ENCODE measurements around the gene RABGGTA. TPM values are rescaled to one million over a fixed set of nuclear protein-coding genes. Genes with fewer than 3 reads are reported as not detected.
A peak's percentile ranks its signal among the peaks of the same experiment; 100 is the strongest.

RABGGTA gene
- total RNA-seq, 1 donor from 2014 or later = 21.5 TPM

DNA sequence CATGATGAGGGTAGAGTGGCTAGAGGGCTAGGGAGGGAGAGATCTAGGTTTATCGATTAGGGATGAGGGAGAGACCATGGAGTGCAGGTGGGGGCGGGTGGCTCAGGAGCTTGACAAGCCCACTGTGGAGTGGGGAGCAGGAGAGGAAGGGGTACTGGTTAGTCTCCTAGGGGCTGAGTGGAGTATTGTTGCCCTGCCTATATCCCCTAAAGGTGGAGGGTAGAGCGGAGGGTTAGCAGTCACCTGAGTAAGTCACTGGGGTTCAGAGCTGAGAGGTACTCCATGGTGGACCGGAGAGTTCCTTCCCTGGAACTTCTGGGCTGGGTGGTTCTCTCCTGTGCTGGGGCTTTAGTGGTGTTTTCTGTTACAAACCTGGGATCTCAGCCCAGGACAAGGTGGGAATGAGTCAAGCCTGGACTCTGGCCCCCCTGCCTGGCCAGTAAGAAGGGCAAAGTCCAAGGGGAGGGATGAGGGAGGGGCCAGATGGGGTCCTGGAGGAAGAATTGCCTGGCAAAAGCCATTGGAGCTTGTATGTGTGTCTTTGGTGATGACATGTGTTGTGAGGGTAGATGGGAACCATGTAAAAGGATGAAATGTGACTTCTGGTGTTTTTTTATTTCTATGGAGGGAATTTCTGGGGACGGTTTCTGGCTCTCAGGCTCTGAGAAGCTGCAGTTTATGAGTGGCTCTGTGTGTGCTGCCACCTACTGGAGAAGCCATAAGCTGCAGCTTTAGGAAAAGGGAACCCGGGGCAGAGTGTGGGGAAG lies 36.4 kb upstream of the RABGGTA start, which contains the start of gene CIDEB:
TSS of gene CIDEB (minus strand) at position 403 of the 767 bp plus-strand sequence. CDS start at position 284, 119 bp downstream.
- no peak for DNase-seq (ENCODE audit: missing footprints)

DNA sequence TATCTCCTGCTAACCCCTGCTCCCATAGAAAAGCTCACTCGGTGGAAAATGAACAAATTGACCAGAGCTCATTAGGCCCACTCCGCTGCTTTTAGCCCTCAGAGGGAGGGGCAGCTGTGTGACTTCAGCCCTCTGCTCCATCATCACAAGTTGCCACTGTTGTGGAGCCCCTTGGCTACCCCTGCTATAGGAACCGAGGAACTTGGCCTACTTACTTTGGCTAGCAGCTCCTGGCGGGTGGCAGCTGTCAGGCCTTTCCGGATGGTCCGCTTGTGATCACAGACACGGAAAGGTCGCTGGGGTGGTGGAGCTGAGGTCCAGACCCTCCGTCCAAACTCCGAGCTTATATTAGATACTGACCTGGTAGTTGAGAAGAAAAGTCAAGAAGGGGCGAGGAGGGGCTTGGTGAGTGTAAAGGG lies 35.8 kb upstream of the RABGGTA start:
- no peak for ATAC-seq

More for the DNA sequence above, 36.4 kb upstream of the RABGGTA start, which contains the start of gene CIDEB:
- ATAC-seq = no peak
- intact Hi-C loops (cut with DNase I) = no loop called here

DNA sequence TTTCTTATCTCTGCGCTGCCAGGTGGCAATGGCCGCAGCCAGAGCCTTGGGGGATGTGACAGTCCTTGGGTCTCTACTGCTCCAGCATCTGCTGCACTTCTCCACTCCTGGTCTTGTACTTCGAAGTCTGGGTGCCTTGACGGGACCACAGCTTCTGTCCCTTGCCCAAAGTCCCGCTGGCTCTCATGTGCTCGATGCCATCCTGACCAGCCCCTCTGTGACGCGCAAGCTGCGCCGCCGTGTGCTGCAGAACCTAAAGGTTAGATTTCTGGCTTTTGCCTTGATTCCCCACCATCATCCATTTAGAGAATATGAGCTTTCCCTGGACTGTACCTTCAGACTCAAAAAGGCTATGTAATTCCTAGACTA lies 32.6 kb upstream of the RABGGTA start:
- intact Hi-C loops (cut with DNase I) = no loop called here
- DNase-seq (ENCODE audit: missing footprints) (no peak), ATAC-seq (no peak)

More for the DNA sequence above, 35.8 kb upstream of the RABGGTA start:
- intact Hi-C loops (cut with DNase I) = no loop called here
- DNase-seq (ENCODE audit: missing footprints) = no peak

DNA sequence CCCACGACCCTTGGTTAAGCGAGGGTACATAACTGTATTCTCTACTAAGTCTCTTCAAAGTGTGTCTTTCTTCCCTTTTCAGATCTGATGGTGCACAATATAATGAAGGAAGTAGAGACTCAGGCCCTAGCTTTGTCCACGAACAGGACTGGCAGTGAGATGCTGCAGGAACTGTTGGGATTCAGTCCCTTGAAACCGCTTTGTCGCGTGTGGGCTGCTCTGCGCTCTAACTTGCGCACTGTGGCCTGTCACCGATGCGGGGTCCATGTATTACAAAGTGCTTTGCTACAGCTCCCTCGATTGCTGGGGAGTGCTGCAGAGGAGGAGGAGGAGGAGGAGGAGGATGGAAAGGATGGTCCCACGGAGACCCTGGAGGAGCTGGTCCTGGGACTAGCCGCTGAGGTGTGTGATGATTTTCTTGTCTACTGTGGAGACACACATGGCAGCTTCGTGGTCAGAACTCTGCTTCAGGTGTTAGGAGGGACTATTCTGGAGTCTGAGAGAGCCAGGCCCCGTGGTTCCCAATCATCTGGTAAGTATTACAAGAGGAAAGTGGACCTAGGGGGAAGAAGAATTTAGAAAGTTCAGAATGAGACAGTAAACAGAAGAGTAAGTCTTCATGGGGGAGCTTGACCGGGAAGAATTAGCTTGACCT lies 29.1 kb upstream of the RABGGTA start:
- intact Hi-C loops (cut with DNase I) = no loop called here
- DNase-seq (ENCODE audit: missing footprints) = no peak
- ATAC-seq = no peak

DNA sequence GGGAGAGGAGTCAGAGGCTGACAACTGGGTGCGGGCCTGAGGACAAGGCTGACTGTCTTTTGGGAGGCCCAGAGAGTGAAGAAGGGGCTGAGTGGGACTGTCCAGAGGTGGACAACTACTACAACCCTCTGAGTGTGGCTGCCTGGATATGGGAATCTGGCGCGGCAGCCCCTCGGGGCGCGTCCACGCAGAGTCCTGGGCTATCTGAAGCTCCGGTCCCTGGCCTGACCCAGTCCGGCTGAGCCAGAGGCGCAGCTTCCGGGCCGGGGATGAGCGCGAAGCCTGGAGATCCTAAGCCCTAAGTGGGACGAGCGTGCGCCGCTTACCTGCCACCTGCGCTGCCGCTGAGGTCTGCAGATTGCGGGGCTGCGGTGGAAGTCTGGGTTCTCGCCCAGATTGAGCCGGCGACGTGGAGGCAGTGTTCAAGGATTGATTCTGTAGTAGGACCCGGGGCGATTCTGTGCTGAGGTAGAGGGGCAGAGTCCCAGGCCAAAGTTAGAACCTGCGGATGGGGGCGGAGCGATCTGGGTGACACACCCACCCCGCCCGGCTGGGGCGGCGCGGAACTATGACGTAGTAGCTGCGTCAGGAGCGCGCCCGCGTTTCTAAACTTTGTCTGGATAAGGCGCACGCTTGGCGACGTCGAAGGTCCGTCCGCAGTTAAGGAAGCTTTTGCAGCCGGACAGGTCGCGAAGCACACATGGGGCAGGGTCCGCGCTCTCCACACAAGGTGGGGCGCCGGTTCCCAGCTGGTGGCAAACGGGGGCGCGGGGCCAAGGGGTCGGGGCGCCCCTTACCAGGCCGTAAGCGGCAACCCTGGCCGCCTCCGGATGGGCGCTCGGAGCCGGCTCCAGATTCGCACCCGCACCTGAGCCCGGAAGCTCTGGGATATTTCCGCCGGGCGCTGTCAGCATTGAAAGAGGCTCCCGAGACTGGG lies 28.1 kb upstream of the RABGGTA start, which contains the start of the genes DHRS1 and NOP9:
TSS of gene DHRS1 (minus strand) at position 526 of the 937 bp plus-strand sequence. CDS start 674 bp downstream, outside the sequence.
TSS of gene NOP9 (plus strand) at position 596 of the 937 bp plus-strand sequence. CDS start at position 701, 105 bp downstream.
- DNase-seq (ENCODE audit: missing footprints) = peak; percentile 96
- ATAC-seq = peak; percentile 88
- intact Hi-C loops (cut with DNase I) = loop anchor here (2.0 to 5.0 kb wide), 2 partner anchors 27 to 112 kb away; partner anchors contain the start of gene IPO4

DNA sequence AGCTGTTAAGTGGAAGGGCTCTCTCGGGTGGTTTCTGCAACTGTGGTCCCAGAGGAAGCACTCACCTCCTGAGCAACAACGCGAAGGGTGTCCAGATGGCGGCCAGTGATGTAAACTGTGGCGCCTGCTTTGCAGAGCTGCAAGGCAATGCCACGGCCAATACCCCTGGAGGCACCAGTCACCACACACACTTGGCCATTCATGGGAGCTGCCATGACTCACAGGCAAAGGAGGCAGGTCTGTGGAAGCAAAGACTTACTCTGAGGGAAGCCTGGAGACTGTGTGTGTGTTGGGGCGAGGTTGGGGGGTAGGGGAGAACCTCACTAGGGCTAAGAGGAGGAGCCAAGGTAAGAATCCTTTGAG lies 27.5 kb upstream of the RABGGTA start:
- no peak for DNase-seq (ENCODE audit: missing footprints)
- intact Hi-C loops (cut with DNase I) = loop anchor here (2.0 to 5.0 kb wide), 2 partner anchors 26 to 112 kb away; partner anchors contain the start of gene IPO4
- ATAC-seq = no peak

DNA sequence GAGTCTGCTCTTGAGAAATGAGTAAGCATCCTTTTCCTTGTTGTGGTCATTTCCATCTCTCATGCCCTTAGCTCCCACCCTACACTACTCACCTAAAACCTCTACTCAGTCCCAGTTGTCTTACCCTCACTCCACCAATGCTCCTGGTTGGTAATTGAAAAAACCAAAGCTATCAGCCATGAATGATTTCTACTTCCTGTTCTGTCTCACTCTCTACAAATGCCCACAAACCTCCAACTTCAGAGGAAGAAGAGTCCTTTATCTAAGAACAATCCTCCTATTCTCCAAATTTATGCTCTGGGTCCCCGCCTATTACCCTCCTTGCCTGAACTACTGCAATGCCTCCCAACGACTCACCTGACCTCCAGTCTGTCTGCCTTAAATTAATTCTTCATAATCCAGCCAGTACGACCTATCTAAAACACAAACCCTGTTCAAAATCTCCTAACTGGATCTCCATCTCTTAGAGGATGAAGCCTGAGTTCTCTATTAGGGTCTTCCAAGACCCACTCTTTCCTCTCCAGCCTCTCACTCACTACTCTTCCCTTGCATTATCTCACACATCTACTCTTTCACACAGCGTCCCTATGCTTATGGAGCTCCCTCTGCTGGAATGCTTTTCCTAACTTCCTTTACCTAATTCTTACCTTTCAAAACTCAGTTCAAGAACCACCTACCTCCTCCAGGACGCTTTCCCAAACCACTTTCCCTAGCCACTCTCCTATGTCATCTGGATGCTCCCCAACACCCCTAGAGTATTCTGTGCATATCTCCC lies 26.0 kb upstream of the RABGGTA start:
- intact Hi-C loops (cut with DNase I) = loop anchor here (5.0 kb wide), 1 partner anchor 110 kb away; the partner anchor contains the start of gene IPO4
- peak; percentile 3 for ATAC-seq

DNA sequence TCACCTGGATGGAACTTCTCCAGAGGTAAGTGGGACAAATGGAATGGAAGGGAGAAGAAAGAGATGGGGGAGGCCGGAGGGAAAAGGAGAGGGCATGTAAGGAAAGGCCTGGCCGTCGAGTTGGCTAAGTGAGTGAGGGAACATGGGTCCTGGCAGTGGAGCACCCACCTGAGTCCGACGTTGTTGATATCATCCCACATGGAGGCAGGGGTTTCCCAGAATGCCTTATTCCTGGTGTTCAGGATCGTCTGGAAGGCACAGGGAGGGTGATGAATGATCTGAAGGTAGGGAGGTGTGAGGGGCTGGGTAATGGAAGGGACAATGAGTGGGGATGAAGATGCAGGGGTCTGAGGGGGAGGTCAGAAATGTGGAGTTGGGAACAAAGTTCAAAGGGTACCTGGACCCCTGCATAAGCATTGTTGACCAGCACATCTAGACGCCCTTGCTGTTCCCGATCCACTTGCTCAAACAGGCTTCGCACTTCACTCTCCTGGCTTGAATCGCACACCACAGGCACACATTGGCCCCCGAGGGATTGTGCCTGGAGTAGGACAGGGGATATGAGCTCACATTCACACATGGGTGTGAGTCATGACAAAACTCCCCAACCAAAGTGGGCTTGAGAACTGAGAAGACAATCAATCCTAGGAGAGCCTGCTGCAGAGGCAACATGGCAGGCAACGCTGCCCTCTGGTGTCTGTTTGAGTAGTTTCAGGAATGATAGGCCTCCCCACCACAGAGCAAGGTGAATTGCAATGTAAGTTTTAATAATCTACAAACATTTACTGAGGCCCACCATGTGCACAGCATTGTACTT lies 25.2 kb upstream of the RABGGTA start:
- DNase-seq (ENCODE audit: missing footprints) (peak; percentile 77), ATAC-seq (peak; percentile 68)
- intact Hi-C loops (cut with DNase I) = loop anchor here (1.0 to 5.0 kb wide), 2 partner anchors 53 to 109 kb away; partner anchors contain the start of gene IPO4

More for the DNA sequence above, 26.0 kb upstream of the RABGGTA start:
- DNase-seq (ENCODE audit: missing footprints) = no peak

DNA sequence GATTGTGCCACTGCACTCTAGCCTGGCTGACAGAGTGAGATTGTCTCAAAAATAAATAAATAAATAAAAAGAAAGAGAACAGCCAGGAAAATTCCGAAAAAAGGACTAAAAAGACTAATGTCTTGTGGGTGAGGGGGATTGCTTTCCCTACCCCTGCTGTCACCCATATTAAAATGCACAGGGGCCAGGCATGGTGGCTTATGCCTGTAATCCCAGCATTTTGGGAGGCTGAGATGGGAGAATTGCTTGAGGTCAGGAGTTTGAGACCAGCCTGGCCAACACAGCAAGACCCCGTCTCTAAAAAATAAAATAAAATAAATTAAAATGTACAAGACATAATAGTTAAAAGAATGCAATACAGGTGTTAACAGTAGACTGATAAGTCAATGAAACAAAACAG lies 22.1 kb upstream of the RABGGTA start:
- ATAC-seq = no peak
- DNase-seq (ENCODE audit: missing footprints) = no peak
- intact Hi-C loops (cut with DNase I) = no loop called here

DNA sequence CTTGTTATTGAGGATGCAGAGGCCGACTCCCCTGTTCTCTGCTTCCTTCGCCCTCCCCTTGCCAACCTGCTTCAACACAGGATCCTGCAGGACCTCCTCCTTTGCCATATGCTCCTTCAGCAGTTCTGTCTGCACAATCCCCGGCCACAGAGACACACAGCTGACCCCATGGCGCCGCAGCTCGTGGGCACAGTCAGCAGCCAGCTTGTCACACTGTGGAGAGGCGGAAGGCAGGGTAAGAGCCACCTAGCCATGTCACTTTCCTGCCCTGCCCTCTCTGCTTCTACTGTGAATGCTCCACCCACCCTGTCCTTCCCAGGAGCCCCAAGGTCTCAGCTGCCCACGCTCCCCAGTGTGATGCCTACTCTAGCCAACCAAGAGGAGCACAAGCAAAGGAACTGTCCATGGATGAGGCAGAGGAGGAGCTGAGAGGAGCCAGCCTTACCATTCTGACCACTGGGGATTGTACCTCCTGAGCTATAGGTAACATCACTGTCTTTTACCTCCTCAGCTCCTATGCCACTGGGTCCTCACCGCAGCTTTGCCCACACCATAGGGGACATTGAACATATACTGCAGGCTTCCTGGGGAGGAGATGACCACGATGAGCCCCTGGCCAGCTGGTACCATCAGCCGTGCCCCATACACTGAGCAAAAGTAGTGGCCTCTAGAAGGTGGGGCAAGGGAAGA lies 20.9 kb upstream of the RABGGTA start:
- intact Hi-C loops (cut with DNase I) = no loop called here
- no peak for ATAC-seq

DNA sequence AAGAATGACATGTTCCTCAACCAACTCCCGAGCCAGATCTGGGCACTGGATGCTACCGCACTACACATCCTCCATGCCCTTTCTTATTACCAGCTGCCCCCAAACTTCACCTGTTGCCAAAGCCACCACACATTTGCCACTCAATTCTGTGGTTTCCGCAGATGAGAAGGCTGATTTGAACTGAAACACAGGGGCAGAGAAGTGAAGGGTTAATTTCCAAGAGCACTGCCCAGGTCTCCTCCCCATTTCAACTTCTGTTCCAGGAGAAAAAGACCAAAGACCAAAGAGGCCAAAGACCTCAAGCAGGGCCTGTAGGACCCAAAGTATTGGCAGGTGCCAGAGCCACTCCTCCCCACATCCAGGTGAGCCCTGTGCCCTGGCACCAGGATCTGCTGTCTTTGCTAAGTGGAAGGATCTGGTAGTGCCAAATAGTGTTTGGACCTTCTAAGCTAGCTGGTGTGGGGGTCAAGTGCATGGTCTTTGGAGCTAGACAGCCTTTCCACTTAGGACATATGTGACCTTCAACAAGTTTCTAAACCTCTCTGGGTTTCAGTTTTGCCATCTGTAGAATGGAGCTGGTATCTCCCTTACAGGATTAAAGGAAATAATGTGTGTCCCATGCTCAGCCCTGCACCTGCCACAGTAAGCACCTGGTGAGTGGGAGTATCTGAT lies 20.2 kb upstream of the RABGGTA start:
- DNase-seq (ENCODE audit: missing footprints) (no peak), ATAC-seq (no peak)
- intact Hi-C loops (cut with DNase I) = no loop called here

More for the DNA sequence above, 20.9 kb upstream of the RABGGTA start:
- no peak for DNase-seq (ENCODE audit: missing footprints)

DNA sequence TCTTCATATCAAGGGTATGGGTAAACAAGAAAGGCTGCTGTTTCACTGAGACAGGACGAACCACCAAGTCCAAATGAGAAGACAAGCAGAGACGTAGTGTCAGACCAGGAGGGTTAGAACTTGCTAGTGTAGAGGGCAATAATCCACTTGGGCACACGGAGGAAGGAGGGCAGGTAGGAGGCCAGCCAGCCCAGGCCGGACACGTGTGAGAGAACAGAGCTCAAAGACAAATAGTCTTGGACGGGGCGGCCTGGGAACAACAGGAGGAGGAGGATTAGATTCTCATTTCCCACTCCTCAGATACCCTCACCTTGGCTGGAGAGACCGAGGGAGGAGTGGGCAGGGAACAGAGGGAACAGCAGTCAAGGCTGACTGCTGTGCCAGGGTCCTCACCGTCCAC lies 19.3 kb upstream of the RABGGTA start:
- intact Hi-C loops (cut with DNase I) = no loop called here
- ATAC-seq = no peak
- no peak for DNase-seq (ENCODE audit: missing footprints)

DNA sequence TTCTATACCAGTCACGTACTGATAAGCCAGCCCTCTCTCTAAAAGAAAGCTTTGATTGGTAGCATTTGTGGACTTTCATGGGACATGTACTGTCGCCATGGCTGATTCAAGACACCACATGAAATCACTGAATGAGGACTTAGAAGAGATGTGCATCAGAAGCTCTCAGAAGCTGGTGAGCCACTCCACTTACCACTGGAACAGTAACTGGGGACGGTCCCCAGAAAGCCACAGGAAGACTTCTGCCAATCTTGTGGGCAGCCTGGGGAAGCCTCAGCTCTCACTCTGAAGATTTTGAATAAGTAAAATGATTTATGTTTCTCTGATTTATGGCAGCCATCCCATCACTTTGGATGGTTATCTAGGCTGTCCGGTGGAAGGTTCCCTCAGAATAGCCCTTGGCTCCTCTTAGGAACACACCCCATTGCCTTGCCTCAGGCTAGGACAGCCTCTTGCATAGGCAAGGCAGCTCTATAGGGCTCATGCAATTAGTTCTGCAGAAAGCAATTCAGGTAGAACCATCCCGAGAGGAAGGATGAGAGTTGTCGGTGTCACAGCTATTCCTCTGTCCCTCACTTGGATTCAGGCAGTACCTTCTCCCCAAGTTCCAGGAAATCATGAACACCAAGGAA lies 18.4 kb upstream of the RABGGTA start:
- DNase-seq (ENCODE audit: missing footprints) (no peak), ATAC-seq (no peak)
- intact Hi-C loops (cut with DNase I) = no loop called here

DNA sequence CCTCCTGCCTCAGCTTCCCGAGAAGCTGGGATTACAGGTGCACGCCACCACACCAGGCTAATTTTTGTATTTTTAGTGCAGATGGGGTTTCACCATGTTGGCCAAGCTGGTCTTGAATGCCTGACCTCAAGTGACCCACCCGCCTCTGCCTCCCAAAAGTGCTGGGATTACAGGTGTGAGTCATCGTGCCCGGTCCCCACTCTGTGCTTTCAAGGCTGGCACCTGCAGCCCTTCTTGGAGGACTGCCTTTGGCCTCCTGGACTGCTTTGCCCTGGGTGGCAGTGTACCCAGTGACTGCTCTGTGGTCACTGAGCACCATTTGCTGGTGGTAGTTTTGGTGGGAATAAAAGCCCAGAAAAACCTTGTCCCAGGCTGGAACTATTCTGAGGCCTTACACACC lies 15.6 kb upstream of the RABGGTA start:
- ATAC-seq (no peak), DNase-seq (ENCODE audit: missing footprints) (no peak)
- intact Hi-C loops (cut with DNase I) = no loop called here

DNA sequence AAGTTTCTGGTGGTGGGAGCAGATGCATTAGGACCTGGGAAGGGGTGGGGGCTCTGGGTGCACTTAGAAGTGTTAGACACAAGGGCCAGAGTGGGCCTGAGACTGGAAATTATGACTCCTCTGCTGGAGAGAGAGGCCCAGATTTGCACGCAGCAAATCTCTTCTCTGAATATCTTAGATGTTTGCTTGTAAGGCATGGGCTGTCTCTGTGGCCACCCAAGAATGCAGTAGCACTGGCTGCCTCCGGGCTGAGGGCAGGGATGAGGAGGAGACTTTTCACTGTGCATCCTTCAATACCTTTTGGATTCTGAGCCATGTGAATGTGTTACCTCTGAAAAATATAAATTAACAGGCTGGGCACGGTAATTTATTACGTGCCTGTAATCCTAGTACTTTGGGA lies 14.0 kb upstream of the RABGGTA start:
- DNase-seq (ENCODE audit: missing footprints) = no peak
- no peak for ATAC-seq
- intact Hi-C loops (cut with DNase I) = no loop called here

All from Right ventricle myocardium inferior (tissue), 1 donor.